Measurements from ENCODE around the gene CNOT2. TPM values are rescaled to one million over a fixed set of nuclear protein-coding genes. Genes with fewer than 3 reads are reported as not detected.

The CNOT2 gene
- total and polyA plus RNA-seq, 2 donors (not counting 1 experiment from before 2014, with no cell fraction given), result 65.0 to 120 TPM

GRCh38 chr12:70330158-70330557, 86.9 kb downstream of the CNOT2 start:
- Mint-ChIP-seq H3K4me1 (no peaks in the 10 kb centered on the region), H3K27me3 (no peaks in the 10 kb centered on the region), H3K9me3 (ENCODE audit: insufficient read depth) (no peaks in the 10 kb centered on the region), H3K27ac (no peak overlapping the region), H3K4me3 (no peak overlapping the region)
- ATAC-seq (ENCODE audit: low read depth), result no peak
- Histone ChIP-seq H3K27me3 (replicated peaks in 1 of 4; ENCODE audit: control extremely low read depth in 1 of 4, control insufficient read depth in 3 of 4, insufficient read depth in 4 of 4, low read length in 3 of 4) (no peaks in the 10 kb centered on the region), H3K4me2 (replicated peaks; ENCODE audit: low read depth, low read length, poor library complexity, severe bottlenecking) (no peak overlapping the region), H4K20me1 (ENCODE audit: control insufficient read depth, insufficient read depth, low read length, poor library complexity, severe bottlenecking) (no peaks in the 10 kb centered on the region), H3K9ac (ENCODE audit: low read length) (no peak overlapping the region), H3K4me3 (ENCODE audit: control extremely low read depth in 1 of 5, extremely low read depth in 1 of 5, insufficient read depth in 1 of 5, low read depth in 2 of 5, low read length in 4 of 5) (no peak overlapping the region), H3K27ac (ENCODE audit: low read length in 2 of 2) (no peak overlapping the region), H3K9me3 (ENCODE audit: control extremely low read depth in 1 of 3, control insufficient read depth in 2 of 3, insufficient read depth in 1 of 3, low read length in 2 of 3) (no peaks in the 10 kb centered on the region), H3K36me3 (replicated peaks in 1 of 2; ENCODE audit: control extremely low read depth in 1 of 2, control insufficient read depth in 1 of 2, extremely low read depth in 1 of 2, insufficient read depth in 2 of 2, low read length in 1 of 2) (peaks cover 0 to 3% of the 10 kb centered on the region in 2 experiments), H3K79me2 (ENCODE audit: control insufficient read depth, insufficient read depth, low read length) (no peaks in the 10 kb centered on the region), H2AFZ (ENCODE audit: insufficient read depth, low read depth, low read length, poor library complexity, severe bottlenecking) (no peak overlapping the region), H3K4me1 (ENCODE audit: control insufficient read depth in 2 of 2, insufficient read depth in 2 of 2, low read length in 2 of 2) (no peaks in the 10 kb centered on the region)
- no peak for TF ChIP-seq EZH2 (IDR thresholded peaks at IDR 0.05; ENCODE audit: borderline replicate concordance, insufficient read depth, low read depth, low read length, poor library complexity, severe bottlenecking)
- TF ChIP-seq CTCF (IDR thresholded peaks at IDR 0.05), result no peak
- intact Hi-C loops (cut with micrococcal nuclease), result no loop called here
- CTCF ChIA-PET, result no interaction called here
- no peak for DNase-seq
- 100% methylated on average over 2 of the region's 2 CpGs for WGBS (ENCODE audit: insufficient coverage)
- POLR2A ChIA-PET, result no interaction called here

- H3K79me2 ChIP-seq (ENCODE audit: control insufficient read depth, insufficient read depth, low read length), result no peaks in the 10 kb centered on the region
- ATAC-seq (ENCODE audit: low read depth) (no peak), DNase-seq (no peak)
- TF ChIP-seq EZH2 (IDR thresholded peaks at IDR 0.05; ENCODE audit: borderline replicate concordance, insufficient read depth, low read depth, low read length, poor library complexity, severe bottlenecking), result no peak
- TF ChIP-seq CTCF (IDR thresholded peaks at IDR 0.05), result no peak
- intact Hi-C loops (cut with micrococcal nuclease), result no loop called here
- H3K9ac ChIP-seq (ENCODE audit: low read length), result no peak overlapping the region
- no peak overlapping the region for H2AFZ ChIP-seq (ENCODE audit: insufficient read depth, low read depth, low read length, poor library complexity, severe bottlenecking)
- H3K4me3 ChIP-seq (ENCODE audit: control extremely low read depth in 1 of 5, extremely low read depth in 1 of 5, insufficient read depth in 1 of 5, low read depth in 2 of 5, low read length in 4 of 5), result no peak overlapping the region
- H3K4me2 ChIP-seq (replicated peaks; ENCODE audit: low read depth, low read length, poor library complexity, severe bottlenecking), result no peak overlapping the region
- Mint-ChIP-seq H3K27ac (no peak overlapping the region), H3K9me3 (ENCODE audit: insufficient read depth) (no peaks in the 10 kb centered on the region), H3K27me3 (no peaks in the 10 kb centered on the region), H3K4me1 (no peaks in the 10 kb centered on the region), H3K4me3 (no peak overlapping the region)
- ChIA-PET CTCF (no interaction called here), POLR2A (no interaction called here)
- no peaks in the 10 kb centered on the region for H3K27me3 ChIP-seq (replicated peaks in 1 of 4; ENCODE audit: control extremely low read depth in 1 of 4, control insufficient read depth in 3 of 4, insufficient read depth in 4 of 4, low read length in 3 of 4)
- no peaks in the 10 kb centered on the region for H3K4me1 ChIP-seq (ENCODE audit: control insufficient read depth in 2 of 2, insufficient read depth in 2 of 2, low read length in 2 of 2)
- peaks cover 0 to 21% of the 10 kb centered on the region in 2 experiments for H3K36me3 ChIP-seq (replicated peaks in 1 of 2; ENCODE audit: control extremely low read depth in 1 of 2, control insufficient read depth in 1 of 2, extremely low read depth in 1 of 2, insufficient read depth in 2 of 2, low read length in 1 of 2)
- H3K9me3 ChIP-seq (ENCODE audit: control extremely low read depth in 1 of 3, control insufficient read depth in 2 of 3, insufficient read depth in 1 of 3, low read length in 2 of 3), result no peaks in the 10 kb centered on the region
- no peaks in the 10 kb centered on the region for H4K20me1 ChIP-seq (ENCODE audit: control insufficient read depth, insufficient read depth, low read length, poor library complexity, severe bottlenecking)
- H3K27ac ChIP-seq (ENCODE audit: low read length in 2 of 2), result no peak overlapping the region
These were observed 89.0 kb downstream of the CNOT2 start for GRCh38 chr12:70332236-70332635.

All from B cell (primary cell).